Naive thymus-derived CD8-positive, alpha-beta T cell (primary cell): ENCODE measurements around the gene MEIOSIN. TPM values are rescaled to one million over a fixed set of nuclear protein-coding genes. Genes with fewer than 3 reads are reported as not detected.
A peak's percentile ranks its signal among the peaks of the same experiment; 100 is the strongest.

Experiments
- ATAC-seq, 2 donors: fragments of 150-1000 bp; cut with Tn5 transposase in 1 of 2; sonication (Bioruptor Pico), chemical (Tn5 transposase) in 1 of 2; 1 replicate in 1 of 2; 2 replicates in 1 of 2; pipeline ENCODE4 v1.10.0; 2021; ENCODE audit warnings: mild to moderate bottlenecking in 2 of 2, moderate library complexity in 2 of 2
- POLR2A ChIA-PET: fragments of 350-600 bp; sonication (Branson Sonifier 250); formaldehyde crosslinking; loops from one replicate; lab custom pipeline; 2021; ENCODE audit warnings: antibody characterized with exemption; lab: Charles Lee
- DNase-seq, 10 donors: peaks; one replicate each; pipeline versions ENCODE4 v3.0.0 to v3.0.0-alpha.2; 2020 to 2022
- H3K27ac Mint-ChIP-seq, 10 donors: one replicate each; pipeline ENCODE4 v1.8.0; 2020 to 2022; ENCODE audit warnings: mild to moderate bottlenecking in 10 of 10, mixed read lengths in 10 of 10, moderate library complexity in 4 of 10, inconsistent platforms in 1 of 10
- H3K27me3 Mint-ChIP-seq, 5 donors: one replicate each; pipeline ENCODE4 v1.8.0; 2021 to 2022; ENCODE audit warnings: mixed read lengths in 5 of 5
- H3K36me3 Mint-ChIP-seq, 3 donors: one replicate each; pipeline ENCODE4 v1.8.0; 2020 to 2022; ENCODE audit warnings: mixed read lengths in 3 of 3, mild to moderate bottlenecking in 2 of 3, inconsistent platforms in 1 of 3
- H3K4me1 Mint-ChIP-seq, 4 donors: one replicate each; pipeline ENCODE4 v1.8.0; 2021 to 2022; ENCODE audit warnings: mixed read lengths in 4 of 4
- H3K4me3 Mint-ChIP-seq, 10 donors: one replicate each; pipeline ENCODE4 v1.8.0; 2020 to 2022; ENCODE audit warnings: mild to moderate bottlenecking in 10 of 10, mixed read lengths in 10 of 10, moderate library complexity in 6 of 10, inconsistent platforms in 1 of 10
- H3K9me3 Mint-ChIP-seq, 9 donors: one replicate each; pipeline ENCODE4 v1.8.0; 2020 to 2022; ENCODE audit warnings: mixed read lengths in 9 of 9, mild to moderate bottlenecking in 3 of 9, inconsistent platforms in 1 of 9, moderate library complexity in 1 of 9
- polyA plus RNA-seq, 3 donors: library from polyadenylated mRNA; unstranded; fragments of 300-500 nt; fragmentation: Illumina TruSeq; gene quantifications; one replicate each; pipeline ENCODE4 v1.2.3, GENCODE V29; 2021
- total RNA-seq, 8 experiments: library from RNA in 2 of 8; stranded (reverse) in 2 of 8; gene quantifications; one replicate each; pipeline ENCODE4 v1.2.3 and lab custom pipeline; 2021 to 2026

Gene MEIOSIN
- total and polyA plus RNA-seq, 5 experiments from 2014 or later, result not detected

DNA sequence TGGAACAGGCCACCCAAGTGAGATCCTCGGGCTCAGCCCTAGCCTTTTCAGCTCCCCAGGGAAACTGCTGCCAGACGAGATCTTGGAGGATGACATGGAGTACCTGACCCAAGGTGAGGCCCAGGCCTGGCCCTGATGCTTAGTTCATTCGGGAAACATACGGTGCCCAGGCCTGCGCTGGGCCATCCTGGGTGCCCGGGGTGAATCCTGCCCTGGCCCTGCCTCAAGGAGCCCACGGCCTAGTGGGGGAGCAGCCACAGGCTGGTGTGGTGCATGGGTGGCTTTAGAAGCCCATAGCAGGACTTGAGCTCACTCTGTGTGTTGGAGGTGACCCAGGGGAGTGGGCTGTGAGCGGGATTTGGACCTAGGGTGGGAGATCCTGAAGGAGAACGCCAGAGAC lies 25.7 kb downstream of the MEIOSIN start:
- no peaks in the 10 kb centered on the region for H3K9me3 Mint-ChIP-seq
- peaks cover 0 to 3% (median 0%) of the 10 kb centered on the region in 5 donors for H3K27me3 Mint-ChIP-seq
- H3K4me1 Mint-ChIP-seq, result no peaks in the 10 kb centered on the region
- peak overlapping the region in 1 of 10 donors; percentile 62 for H3K27ac Mint-ChIP-seq
- H3K4me3 Mint-ChIP-seq, result peak overlapping the region in 1 of 10 donors; percentile 34
- H3K36me3 Mint-ChIP-seq, result no peaks in the 10 kb centered on the region
- DNase-seq, result no peak
- POLR2A ChIA-PET, result interaction anchor here (0.9 kb wide), 1 partner anchor 9 kb away, joined by 3 read pairs; no protein-coding TSS in a partner anchor
- ATAC-seq, result no peak

DNA sequence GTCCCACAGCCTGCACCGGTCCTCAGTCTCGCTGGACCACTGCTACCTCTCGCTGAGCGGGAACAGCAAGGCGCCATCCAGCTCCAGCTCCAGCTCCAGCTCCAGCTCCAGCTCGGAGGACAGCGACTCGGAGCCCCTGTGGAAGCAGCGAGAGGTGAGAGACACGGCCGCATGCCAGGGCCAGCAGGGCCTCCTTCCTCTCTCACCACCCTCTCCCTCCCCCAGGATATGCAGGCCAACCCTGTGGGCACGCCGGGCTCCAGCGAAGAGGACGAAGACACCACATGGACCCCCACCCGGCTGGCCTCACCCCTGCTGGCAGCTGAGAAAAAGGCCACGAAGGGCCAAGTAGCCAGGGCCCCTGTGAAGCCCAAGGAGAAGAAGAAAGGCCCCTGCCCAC lies 28.5 kb downstream of the MEIOSIN start:
- H3K4me3 Mint-ChIP-seq, result no peak overlapping the region
- ATAC-seq (no peak), DNase-seq (no peak)
- no peaks in the 10 kb centered on the region for H3K4me1 Mint-ChIP-seq
- no peak overlapping the region for H3K27ac Mint-ChIP-seq
- POLR2A ChIA-PET, result no interaction called here
- no peaks in the 10 kb centered on the region for H3K9me3 Mint-ChIP-seq
- H3K27me3 Mint-ChIP-seq, result peaks cover 0 to 22% (median 9%) of the 10 kb centered on the region in 5 donors
- no peaks in the 10 kb centered on the region for H3K36me3 Mint-ChIP-seq

DNA sequence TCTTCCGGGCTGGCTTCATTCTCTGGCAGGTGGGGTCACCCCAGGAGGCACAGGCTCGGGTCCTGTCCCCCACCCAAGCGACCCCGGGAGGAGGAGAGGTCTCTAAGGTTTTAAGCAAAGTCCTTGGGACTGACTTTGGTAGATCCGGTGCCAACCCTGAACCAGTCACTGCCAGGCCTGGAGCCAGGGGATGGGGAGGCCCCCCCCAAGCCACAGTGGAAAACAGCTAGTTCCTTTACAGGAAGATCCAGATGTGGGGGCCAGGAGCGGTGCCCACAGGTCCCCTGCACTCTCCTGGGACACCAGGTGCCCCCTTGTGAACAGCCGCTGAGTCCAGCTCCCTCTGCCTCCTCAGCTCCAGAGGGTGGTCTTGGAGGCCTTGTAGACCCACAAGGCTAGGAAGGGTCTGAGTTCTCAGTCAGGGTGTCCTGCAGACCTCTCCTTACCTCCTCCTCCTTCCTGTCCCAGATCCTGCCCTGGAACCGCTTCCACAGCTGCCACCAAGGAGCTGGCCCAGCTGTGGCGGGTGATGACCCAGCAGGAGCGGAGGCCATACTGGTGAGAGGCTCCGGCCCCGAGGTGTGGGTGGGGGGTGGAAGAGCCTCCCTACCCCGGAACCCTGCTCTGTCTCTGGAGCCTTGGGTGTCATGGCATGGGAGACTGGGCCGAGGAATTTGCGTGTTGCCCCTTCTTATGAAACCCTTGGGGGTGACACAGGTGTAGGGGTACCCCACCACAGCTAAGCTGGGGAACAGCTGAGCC lies 29.8 kb downstream of the MEIOSIN start:
- ATAC-seq, result no peak
- POLR2A ChIA-PET, result interaction anchor here (0.5 to 0.7 kb wide), 2 partner anchors 30 to 100 kb away, joined by 3 to 4 read pairs; no protein-coding TSS in a partner anchor
- no peaks in the 10 kb centered on the region for H3K9me3 Mint-ChIP-seq
- H3K36me3 Mint-ChIP-seq, result no peaks in the 10 kb centered on the region
- H3K4me1 Mint-ChIP-seq, result peaks cover 0 to 3% (median under 1%) of the 10 kb centered on the region in 4 donors
- peaks cover 0 to 22% (median 9%) of the 10 kb centered on the region in 5 donors for H3K27me3 Mint-ChIP-seq
- no peak overlapping the region for H3K27ac Mint-ChIP-seq
- no peak overlapping the region for H3K4me3 Mint-ChIP-seq
- no peak for DNase-seq

GRCh38 chr19:45763691-45764294 lies 30.6 kb downstream of the MEIOSIN start:
- ATAC-seq (no peak), DNase-seq (no peak)
- H3K4me3 Mint-ChIP-seq, result no peak overlapping the region
- no peak overlapping the region for H3K27ac Mint-ChIP-seq
- H3K4me1 Mint-ChIP-seq, result peaks cover 0 to 3% (median 2%) of the 10 kb centered on the region in 4 donors
- H3K9me3 Mint-ChIP-seq, result no peaks in the 10 kb centered on the region
- POLR2A ChIA-PET, result interaction anchor here (0.5 to 0.6 kb wide), 2 partner anchors 31 to 49 kb away, joined by 3 to 4 read pairs; no protein-coding TSS in a partner anchor
- no peaks in the 10 kb centered on the region for H3K36me3 Mint-ChIP-seq
- peaks cover 0 to 22% (median 9%) of the 10 kb centered on the region in 5 donors for H3K27me3 Mint-ChIP-seq

DNA sequence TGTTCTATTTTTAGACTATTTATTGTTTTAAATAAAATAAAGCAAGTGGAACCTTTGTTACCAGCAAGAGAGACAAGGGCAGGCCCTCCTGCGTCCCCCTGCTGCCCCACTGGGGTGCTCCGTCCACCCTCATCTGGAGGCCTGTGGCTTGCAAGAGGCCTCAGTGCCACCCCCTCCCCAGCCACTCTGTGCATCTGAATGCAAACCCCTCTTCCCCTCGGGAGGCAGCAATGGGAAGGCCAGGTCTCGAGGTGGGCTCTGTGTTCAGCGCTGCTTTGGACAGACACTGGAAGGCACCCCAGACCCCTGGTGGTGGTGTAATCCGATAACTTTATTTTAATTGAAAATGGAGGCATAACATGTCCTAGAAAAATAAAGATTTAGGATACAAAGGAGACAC lies 31.2 kb downstream of the MEIOSIN start:
- no peaks in the 10 kb centered on the region for H3K36me3 Mint-ChIP-seq
- H3K27ac Mint-ChIP-seq, result no peak overlapping the region
- no peak for ATAC-seq
- H3K27me3 Mint-ChIP-seq, result peaks cover 0 to 22% (median 9%) of the 10 kb centered on the region in 5 donors
- peaks cover 0 to 8% (median 2%) of the 10 kb centered on the region in 4 donors for H3K4me1 Mint-ChIP-seq
- POLR2A ChIA-PET, result interaction anchor here (0.6 kb wide), 1 partner anchor 50 kb away, joined by 3 read pairs; no protein-coding TSS in a partner anchor
- H3K4me3 Mint-ChIP-seq, result peak overlapping the region in 1 of 10 donors; percentile 29
- H3K9me3 Mint-ChIP-seq, result no peaks in the 10 kb centered on the region
- DNase-seq, result no peak

DNA sequence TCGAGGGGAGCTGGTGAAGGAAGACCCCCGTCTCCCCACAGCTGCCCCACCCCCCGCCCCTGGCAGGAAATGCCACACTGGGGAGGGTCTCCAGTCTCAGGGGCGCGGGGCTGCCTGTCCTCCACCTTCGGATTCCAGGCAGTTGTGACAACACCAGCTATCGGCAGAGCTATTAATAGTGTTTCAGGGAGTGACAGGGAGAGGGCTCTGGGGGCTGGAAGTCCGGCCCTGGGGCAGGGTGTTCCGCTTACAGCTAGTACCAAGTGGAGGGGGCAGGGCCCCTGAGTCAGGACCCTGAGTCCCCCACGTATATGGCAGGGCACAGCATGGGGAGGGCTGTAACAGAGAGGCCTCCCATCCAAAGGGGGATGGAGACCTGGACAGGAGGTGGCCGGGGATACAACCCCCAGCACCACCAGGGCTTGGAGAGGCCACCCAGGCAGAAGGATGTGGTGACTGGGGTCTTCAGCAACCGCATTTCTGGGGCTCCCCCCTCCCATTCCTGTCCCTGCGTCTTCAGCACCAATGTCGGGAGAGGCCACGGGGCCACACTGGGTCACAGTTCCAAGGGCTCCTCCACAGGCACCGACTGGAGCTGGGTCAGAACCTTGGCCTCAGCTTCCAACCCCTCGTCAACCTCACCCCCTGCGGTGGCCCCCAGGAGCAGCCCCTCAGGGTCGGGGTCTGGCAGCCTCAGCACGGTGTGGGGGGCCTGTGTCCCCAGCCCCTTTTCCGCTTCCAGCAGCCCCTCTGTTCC lies 31.9 kb downstream of the MEIOSIN start:
- H3K27ac Mint-ChIP-seq, result no peak overlapping the region
- H3K27me3 Mint-ChIP-seq, result peaks cover 0 to 22% (median 9%) of the 10 kb centered on the region in 5 donors
- peaks cover 0 to 15% (median 4%) of the 10 kb centered on the region in 4 donors for H3K4me1 Mint-ChIP-seq
- ATAC-seq, result no peak
- DNase-seq, result no peak
- H3K9me3 Mint-ChIP-seq, result no peaks in the 10 kb centered on the region
- H3K36me3 Mint-ChIP-seq, result no peaks in the 10 kb centered on the region
- POLR2A ChIA-PET, result no interaction called here
- peak overlapping the region in 2 of 10 donors; percentile 7 to 37 for H3K4me3 Mint-ChIP-seq

GRCh38 chr19:45765702-45766295 lies 32.6 kb downstream of the MEIOSIN start:
- H3K4me1 Mint-ChIP-seq, result peaks cover 4 to 22% (median 6%) of the 10 kb centered on the region in 4 donors
- no peaks in the 10 kb centered on the region for H3K9me3 Mint-ChIP-seq
- DNase-seq (no peak), ATAC-seq (no peak)
- H3K4me3 Mint-ChIP-seq, result peak overlapping the region in 2 of 10 donors; percentile 11 to 37
- peak overlapping the region in 1 of 10 donors; percentile 74 for H3K27ac Mint-ChIP-seq
- H3K27me3 Mint-ChIP-seq, result peaks cover 0 to 22% (median 9%) of the 10 kb centered on the region in 5 donors
- no peaks in the 10 kb centered on the region for H3K36me3 Mint-ChIP-seq
- POLR2A ChIA-PET, result no interaction called here

DNA sequence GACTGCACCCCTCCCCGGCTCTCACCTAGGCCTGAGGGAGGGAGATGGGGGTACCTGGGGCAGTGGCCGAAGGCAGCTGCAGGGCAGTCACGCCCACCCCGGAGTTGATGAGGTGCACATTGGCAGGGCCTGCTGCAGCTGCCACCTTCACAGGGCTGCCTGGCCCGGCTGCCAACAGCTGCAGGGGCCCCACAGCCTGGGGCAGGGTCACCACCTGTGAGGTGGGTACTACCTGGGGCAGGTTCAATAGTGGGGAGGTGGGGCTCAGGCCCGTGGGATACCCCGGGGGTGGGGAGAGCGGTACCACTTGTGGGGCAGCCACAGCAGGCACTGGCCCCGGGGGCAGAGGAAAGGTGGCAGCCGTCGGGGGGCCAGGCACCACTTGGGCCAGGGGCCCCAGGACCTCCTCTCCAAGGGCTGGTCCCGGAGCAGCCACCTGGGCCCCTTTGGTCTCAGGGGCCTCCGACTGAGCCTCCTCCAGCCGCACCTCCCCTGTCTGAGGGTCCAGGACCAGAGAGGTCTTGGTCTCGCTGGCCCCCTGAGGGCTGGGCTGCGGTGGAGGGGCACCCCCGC lies 33.1 kb downstream of the MEIOSIN start:
- ATAC-seq, result no peak
- H3K27me3 Mint-ChIP-seq, result peaks cover 0 to 22% (median 9%) of the 10 kb centered on the region in 5 donors
- H3K4me1 Mint-ChIP-seq, result peaks cover 7 to 26% (median 10%) of the 10 kb centered on the region in 4 donors
- no peaks in the 10 kb centered on the region for H3K9me3 Mint-ChIP-seq
- no peaks in the 10 kb centered on the region for H3K36me3 Mint-ChIP-seq
- peak overlapping the region in 1 of 10 donors; percentile 11 for H3K4me3 Mint-ChIP-seq
- POLR2A ChIA-PET, result interaction anchor here (4.8 kb wide), 1 partner anchor 26 kb away, joined by 60 read pairs; the partner anchor contains the start of gene DMWD
- H3K27ac Mint-ChIP-seq, result no peak overlapping the region
- no peak for DNase-seq

DNA sequence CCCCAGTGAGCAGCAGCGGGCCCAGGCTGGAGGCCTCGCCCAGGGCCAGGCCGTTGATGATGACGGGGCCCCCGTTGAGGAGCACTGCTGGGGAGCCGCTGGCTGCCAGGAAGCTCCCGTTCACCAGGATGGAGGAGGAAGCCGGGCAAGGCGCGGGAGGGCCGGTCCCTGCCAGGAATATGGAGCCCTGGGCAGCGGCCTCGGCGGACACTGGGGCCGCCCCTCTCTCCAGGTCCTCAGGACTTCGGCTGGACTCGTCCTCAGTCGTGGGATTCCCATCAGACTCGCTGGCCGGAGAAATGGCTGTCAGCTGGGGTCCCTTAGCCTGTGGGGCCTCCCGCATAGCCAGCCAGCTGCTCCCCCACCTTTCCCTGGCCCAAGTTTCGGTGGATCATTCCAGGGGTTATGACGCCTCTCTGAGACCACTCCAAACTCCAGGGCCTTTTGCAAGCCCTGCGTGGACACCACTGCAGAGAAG lies 33.7 kb downstream of the MEIOSIN start:
- Mint-ChIP-seq H3K9me3 (no peaks in the 10 kb centered on the region), H3K27ac (no peak overlapping the region), H3K27me3 (peaks cover 0 to 22% (median 9%) of the 10 kb centered on the region in 5 donors), H3K4me3 (peak overlapping the region in 9 of 10 donors; percentile 13 to 86 (median 50)), H3K4me1 (peaks cover 7 to 26% (median 10%) of the 10 kb centered on the region in 4 donors), H3K36me3 (no peaks in the 10 kb centered on the region)
- ATAC-seq (no peak), DNase-seq (no peak)
- POLR2A ChIA-PET, result interaction anchor here (0.5 to 4.8 kb wide), 3 partner anchors 25 to 137 kb away, joined by 4 to 77 read pairs (median 60); partner anchors contain the start of gene DMWD

- Mint-ChIP-seq H3K4me1 (peaks cover 7 to 32% (median 11%) of the 10 kb centered on the region in 4 donors), H3K27me3 (peaks cover 0 to 22% (median 9%) of the 10 kb centered on the region in 5 donors), H3K27ac (no peak overlapping the region), H3K9me3 (no peaks in the 10 kb centered on the region), H3K36me3 (no peaks in the 10 kb centered on the region), H3K4me3 (peak overlapping the region; percentile 13 to 86 (median 50))
- DNase-seq (no peak), ATAC-seq (no peak)
- POLR2A ChIA-PET, result interaction anchor here (0.5 to 4.8 kb wide), 4 partner anchors 25 to 137 kb away, joined by 3 to 77 read pairs (median 32); partner anchors contain the start of genes DMWD and MYPOP
These were observed 34.2 kb downstream of the MEIOSIN start for GRCh38 chr19:45767410-45767880.
